Inflammatory macrophage treated with lipopolysaccharide for 4 hours (primary cell): ENCODE measurements around the gene CHI3L2.
"Not testable (repeated sequence)": the region's sequence is repeated elsewhere in the genome, so short reads cannot be mapped to it uniquely, and the experiment has no call there.

Experiments used
- DNase-seq: peaks from one replicate; pipeline ENCODE4 v3.0.0-alpha.2; 2020

The CHI3L2 gene

DNA sequence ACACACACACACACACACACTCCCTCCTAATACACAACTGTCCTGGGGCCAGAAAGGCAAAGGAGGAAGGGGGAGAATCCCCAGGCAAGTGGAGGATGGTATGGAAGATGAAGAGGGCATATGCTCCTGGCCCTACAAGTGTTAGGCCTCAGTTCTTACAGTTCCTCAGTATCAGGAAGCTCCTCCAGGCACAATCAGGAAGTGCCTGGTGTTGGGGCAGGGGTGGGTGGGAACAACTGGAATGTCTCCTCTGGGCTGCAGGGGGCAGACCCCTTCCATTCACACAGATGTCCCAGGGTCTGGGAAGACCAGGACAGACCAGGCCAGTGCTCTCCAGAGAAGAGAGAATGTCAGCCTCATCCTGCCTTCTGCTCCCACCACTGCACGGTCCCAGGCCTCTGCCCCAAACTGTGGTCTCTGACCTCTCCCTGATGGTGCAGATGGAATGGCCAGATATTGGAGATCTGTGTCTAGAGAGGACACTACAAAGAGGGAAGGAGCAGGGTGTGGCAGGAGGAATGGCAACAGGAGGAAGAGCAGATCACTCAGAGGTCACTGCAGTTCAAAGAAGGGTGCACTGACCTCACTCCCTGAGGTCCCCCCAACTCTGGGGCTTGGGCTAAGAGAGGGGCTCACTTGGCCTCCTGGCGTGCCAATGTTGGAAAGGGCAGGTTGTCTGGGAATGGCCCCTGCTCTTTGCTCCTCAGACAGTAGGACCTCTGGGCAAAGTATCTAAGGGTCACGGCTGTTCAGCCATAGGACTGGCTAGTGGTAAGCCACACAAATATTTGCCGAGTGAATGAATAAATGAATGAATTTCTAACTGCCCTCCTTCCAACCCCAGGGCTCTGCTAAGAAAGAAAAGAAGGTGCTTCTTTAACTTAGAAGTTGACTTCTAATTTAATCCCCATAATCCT, 24.5 kb upstream of the CHI3L2 start:
- no peak for DNase-seq

DNA sequence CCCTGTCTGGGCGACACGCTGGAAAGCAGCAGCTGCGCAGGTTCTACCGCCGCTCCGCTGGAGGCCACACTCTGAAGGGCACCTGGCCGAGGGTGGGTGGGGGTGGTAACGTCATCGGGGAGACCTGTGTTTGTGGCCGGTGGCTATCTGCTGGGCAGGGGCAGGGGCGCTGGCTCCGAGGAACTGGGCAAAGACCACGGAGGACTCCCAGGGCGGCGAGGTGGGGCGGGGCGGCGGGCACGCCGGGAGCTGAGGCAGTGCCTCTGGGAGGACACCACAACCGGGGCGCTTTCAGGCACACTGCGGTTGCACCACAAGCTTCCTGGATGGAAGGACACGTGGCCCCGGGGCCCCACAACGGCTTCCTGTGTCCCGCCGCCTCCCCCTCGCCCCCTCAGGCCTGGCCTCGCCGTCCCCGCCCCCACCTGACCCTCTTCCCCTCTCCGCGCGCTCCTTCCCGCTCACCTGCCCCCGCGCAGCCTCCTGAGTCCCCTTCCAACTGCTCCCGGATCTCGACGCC, 23.8 kb upstream of the CHI3L2 start:
- peak; percentile 71 for DNase-seq

DNA sequence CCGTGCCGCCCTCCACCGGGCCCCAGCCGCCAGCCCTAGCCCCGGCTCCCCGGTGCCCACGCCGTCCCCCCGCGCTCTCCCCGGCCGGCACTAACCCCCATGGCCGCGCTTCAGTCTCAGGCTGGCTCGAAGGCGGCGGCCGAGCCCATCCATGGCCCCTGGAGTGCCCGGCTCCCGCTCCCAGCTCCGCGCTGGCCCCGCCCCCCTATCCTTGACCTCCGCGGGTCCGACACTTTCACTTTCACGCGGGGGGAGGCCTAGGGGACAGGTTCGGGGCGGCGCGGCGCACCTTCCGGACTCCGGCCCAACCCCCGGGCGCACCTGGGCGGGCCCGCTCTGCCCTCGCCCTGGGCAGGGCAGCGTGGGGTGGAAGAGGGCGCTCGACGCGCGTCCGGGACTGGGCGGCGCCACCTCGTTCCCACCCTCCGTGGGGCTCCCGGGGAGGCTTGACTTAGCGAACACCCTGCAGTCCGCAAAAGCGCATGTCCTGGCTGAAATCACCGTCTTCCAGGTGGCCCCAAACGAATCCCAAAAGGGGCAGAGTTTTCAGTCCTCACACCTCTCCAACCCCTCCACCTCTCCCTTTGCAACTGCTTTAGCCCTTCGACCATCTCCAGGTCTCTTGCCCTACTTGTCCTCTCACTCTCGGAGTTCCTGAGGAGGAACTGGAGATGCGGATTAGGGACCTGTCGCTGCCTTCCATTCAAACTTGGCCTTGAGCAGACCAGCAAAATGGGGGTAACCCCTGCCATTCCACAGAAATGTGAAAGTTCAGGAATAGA, 23.1 kb upstream of the CHI3L2 start:
- DNase-seq: no peak

DNA sequence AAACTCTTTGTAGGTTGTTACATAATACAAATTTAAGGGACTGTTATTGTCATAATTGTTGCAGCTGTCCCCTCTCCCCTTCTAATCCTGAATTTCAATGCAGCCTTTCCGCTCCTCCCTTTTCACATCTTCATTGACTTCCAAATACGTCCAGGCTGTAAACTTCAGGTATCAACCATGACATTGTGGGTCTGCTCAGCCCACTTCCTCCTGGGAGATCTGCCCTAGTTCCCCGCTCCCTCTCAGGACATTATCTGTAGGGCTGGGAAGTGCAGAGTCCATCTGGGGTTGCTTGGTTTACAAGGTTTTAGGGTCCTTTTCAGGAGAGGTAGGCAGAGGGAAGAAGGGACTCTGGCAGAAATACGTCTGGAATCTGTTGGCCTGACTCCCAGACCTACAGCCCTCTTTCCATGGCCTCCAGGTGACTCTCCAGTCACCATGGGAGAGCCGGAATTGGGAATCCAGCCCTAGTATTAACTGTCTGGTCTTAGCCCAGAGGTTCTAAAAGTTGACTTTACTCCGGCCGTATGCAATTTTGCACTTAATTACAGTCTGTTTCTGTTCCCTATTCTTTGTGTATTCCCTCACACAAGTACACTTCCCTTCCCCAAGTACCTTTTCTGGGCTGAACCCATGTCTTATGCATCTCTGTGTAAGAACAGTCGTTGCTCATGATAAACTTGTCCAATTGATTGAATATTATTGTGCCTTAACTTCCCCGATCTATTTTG, 22.4 kb upstream of the CHI3L2 start:
- peak; percentile 73 for DNase-seq

DNA sequence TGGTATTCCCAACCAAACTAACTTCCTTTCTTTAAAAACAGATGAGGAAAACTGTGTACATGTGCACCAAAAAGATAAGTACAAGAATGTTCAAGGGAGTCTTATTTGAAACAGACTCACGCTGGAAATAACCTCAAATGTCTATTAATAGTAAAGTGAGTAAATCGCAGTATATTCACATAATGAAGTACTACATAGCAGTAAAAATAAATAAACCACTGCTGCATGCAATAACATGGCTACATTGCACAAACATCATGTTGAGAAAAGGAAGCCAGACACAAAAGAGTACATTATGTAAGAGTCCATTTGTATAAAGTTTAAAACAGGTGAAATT, 21.8 kb upstream of the CHI3L2 start:
- DNase-seq: peak; percentile 81

DNA sequence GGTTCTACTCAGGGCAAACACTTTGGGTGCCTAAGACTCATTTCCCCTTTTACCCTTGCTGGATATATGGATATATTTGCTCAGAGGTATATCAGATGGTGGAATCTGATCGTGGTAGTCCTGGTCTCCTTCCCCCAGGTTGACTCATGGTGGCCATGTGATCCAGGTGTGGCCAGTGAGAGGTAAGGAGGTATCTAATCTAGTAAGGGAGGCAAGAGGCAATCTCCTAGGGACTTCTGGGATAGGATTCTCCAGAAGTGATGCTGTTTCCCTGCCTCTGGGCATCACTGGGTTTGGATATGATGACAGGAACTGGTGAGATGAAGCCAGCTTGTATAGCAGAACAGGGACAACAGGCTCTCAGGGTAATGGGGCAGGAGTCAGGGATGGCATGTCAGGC, 18.6 kb upstream of the CHI3L2 start:
- DNase-seq: no peak

DNA sequence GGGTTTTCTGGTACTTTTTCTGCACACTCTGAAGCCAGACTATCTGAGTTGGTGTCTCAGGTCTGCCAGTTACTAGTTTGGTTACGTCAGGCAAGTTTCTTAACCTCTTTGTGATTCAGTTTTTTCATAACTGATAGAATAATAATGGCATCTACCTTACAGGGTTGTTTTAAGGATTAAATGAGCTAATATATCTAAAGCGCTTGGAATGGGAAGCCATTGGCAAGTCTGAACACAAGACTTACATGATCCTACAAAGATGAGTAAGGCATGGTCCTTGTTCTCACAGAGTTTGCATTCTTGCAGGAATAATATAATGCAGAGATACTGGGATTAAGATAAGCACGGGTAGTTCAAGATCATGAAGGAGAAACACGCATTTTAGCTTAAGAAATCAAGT, 17.9 kb upstream of the CHI3L2 start:
- no peak for DNase-seq

DNA sequence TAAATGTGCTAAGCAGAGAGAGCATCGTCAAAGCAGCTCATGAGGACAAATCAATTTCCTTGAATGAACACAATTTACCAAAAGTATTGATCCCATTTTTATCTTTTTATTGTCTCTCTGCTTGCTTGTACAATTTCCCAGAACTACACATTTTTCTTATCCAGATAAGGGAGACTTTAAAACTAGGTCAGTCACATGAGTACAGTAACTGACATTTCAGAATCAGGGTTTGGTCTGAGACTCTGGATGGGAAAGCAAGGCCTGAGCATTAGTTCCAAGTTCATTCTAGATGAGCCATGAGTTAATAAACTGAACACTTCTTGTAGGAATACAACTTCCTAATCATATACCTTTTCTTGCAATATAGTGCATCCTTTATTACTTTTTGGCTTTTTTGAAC, 15.6 kb upstream of the CHI3L2 start:
- DNase-seq: no peak

DNA sequence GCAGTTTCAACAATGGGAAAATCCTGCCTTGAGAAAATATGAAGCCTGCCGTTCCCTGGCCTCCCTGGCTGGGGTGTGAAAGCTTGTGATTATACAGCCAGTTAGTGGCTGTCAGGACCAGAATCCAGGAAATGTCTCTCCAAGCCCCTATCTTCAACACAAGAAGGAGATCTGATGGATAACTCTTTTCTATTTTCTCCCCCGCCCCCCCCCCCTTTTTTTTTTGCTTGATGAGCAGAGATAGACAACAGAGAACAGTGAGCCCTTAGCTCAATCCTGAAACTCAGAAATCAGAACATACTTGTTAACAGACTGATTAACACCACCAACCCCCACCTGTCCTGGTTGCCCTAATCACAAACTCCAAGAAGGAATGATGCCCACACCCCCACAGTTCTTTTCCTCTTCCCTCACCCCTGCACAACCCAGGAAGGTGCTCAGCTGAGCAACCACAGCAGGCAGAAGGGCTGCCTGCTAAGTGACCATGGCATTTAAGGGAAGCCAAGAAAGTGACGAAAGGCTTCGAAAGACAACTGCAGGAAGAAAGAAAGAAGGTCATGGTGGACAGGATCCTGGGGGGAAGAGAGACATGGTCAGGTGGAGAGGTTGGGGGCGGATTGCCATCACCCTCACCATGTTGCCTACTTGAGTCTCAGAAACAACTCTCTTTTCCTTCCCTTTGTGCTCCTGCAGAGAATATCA, 14.7 kb upstream of the CHI3L2 start:
- DNase-seq: peak; percentile 52

DNA sequence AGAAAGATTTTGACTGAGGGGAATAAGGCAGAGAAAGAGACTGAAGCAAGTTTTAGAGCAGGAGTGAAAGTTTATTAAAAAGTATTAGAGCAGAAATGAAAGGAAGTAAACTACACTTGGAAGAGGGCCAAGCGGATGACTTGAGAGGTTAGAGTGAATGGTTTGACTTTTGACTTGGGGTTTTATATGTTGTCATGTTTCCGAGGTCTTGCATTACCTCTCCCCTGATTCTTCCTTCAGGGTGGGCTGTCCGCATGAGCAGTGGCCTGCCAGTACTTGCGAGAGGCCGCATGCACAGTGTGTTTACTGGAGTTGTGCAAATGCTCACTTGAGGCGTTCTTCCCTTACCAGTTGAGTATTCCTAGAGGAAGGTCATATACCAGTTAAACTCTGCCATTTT, 14.1 kb upstream of the CHI3L2 start:
- peak; percentile 68 for DNase-seq

DNA sequence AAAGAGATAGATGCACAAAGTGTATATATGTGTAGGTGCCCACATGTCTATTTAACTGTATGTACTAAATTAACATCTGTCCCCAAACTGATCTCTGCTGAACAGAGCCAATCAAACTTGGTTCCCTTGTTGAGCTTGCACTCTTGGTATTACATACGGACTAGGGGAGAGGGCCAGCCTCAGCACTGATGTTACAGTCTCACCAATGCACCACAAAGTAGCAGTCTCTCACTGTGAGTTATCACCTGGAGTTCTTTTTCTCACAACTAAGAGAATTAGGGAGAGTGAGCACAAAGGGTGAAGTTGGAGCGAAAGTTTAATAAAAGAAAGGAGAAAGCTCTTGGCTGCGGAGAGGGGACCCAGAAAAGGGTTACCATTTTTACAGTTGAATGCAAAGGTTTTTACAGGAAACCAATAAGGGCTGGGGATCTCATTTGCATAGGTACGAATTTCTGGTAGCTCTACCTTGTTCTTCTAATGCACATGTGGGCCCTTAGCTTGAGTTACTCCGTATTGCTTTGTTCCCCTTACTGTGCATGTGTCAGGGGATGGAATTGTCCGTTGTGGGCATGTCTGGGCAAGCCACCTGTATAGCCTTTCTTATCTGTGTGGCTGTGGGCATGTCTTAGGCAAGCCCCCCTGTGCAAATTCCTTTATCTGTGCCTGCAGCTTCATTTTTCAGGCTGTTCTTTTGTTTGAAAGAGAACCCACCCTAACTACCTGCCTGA, 13.3 kb upstream of the CHI3L2 start:
- no peak for DNase-seq

DNA sequence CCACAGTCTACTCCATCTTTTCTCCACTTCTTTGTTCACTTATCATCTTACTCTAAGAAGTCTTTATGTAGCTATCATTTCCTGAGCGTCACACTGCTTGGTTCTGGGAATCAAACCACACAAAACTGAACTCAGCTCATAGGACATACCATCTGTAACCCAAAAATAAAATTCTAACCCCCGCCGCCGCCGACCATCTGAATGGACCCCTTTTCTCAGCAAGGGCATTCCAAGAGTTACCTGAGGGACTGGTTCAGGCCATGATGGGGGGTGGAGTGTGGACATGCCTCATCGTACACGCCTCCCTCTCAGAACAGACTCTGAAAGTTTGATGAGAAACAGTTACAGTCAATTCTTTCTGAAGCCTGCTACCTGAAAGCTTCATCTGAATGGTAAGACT, 12.6 kb upstream of the CHI3L2 start:
- no peak for DNase-seq

DNA sequence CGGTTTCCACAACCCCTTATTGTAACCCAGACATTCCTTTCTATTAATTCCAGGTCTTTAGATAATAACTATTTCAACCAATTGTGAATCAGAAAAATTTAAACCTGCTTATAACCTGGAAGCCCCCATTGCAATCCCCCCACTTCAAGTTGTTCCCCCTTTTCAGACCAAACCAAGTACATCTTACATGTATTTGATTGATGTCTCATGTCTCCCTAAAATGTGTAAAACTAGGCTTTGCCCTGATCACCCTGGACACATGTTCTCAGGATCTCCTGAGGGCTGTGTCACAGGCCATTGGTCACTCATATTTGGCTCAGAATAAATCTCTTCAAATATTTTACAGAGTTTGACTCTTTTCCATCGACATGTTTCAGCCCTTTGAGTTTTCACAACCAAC, 12.2 kb upstream of the CHI3L2 start:
- not testable (repeated sequence) for DNase-seq

DNA sequence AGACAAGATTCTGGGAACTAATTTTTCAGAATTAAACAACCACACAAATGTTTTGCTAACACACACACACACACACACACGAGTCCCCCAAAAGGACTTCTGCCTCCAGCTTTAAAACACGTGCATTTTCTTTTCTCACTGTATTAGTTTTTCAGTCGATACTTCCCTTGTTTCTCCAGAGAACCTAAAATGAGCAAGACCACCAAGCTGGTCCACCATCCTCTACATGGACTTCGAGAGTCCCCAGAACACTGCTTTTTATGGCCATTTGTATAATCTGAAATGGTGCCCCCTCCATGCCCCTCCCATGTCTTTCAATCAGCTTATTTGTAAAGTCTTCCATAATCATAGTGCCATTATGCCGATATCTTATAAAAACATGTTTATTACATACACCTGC, 10.8 kb upstream of the CHI3L2 start:
- DNase-seq: no peak

DNA sequence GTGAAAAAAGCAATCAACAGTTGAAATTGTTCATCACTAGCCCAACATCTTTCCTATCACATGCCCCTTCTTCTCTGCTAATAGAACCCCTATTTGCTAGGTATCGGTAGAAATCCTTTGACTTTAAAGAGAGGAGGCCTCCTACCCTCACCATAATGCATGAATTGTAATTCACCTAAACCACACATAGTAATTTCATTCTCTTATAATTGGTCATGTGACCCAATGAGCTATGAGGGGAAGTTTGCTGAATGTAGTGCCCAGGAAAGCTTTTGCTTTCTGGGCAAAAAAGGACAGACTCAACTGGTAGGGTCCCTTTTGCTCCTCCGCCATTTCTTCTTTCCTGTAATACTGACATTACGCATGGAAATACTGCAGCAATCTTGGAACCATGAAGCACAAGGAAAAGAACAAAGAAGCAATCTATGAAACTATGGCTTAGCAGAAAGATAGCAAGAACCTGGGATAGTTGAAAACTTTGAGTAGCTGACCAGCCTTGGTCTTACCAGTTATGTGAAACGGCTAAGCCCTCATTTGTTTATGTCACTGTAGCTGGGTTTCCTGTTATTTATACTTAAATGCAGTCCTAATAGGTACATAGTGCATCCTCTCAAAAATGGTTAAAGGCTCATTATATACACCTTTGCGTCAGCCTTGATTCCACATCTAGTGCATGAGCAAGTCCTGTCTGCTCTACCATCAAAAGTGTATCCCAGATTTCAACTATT, 10.2 kb upstream of the CHI3L2 start:
- DNase-seq: no peak

DNA sequence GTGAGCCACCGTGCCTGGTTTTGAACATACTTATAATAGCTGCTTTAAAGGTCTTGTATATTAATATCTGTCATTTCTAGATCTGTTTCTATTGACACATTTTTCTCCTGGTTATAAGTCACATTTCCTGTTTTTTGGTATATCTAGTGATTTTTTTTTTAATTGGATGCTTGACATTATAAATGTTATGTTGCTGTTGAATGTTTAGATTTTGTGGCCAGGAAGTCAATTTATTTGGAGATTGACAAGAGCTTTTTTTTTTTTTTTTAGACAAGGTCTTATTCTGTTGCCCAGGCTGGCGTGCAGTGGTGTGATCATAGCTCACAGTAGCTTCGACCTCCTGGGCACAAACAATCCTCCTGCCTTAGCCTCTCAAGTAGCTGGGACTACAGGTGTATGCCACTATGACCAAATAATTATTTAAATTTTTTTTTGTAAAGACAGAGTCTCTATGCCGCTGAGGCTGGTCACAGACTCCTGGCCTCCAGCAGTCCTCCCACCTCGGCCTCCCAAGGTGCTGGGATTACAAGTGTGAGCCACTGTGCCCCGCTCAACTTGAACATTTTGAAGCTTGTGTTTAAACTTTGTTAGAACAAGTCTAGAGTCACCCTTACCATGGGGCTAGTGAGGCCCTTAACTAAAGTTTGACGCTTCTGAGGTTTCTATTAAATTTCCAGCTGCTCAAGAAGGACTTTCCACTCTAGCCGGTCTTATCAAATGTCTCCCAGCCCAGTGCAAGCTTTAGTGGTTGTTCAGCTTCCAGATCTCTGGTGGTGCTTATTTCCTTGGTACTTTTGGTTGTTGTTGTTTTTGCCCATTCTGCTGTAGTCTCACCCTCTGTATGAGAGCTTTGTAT, 8.6 kb upstream of the CHI3L2 start:
- no peak for DNase-seq

DNA sequence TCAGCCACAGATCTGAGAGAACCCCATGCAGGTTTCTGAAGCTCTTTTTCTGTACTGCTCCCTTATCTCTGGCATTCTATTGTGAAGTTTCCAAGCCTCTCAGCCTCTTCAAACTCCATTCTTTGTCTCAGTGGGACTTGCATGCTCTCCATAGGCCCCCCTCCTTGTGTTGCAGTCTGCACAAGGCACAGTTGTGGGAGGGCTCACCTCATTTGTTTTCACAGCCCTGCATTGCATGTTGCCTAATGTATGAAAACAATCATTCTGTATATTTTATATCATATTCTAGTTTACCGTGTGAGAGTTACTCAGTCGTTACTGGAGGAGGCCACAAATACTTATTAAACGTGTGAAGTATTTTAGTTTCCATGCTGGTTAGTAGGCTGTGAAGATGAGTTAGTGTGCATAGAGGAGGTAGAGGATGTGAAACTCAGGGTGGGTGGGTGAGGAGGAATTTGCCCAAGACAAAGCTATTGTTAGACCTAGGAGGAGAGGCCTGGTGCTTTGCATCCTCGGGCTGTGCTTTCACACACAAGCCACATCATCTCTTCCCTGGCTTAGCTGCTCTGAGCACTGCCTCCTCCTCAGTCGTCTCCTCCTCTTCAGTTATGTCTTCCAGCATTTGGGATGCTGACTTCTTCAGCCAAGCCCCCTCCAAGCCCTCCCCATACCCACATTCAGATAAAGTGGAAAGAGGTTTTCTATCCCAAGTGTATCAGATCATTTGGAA, 7.8 kb upstream of the CHI3L2 start:
- peak; percentile 81 for DNase-seq

DNA sequence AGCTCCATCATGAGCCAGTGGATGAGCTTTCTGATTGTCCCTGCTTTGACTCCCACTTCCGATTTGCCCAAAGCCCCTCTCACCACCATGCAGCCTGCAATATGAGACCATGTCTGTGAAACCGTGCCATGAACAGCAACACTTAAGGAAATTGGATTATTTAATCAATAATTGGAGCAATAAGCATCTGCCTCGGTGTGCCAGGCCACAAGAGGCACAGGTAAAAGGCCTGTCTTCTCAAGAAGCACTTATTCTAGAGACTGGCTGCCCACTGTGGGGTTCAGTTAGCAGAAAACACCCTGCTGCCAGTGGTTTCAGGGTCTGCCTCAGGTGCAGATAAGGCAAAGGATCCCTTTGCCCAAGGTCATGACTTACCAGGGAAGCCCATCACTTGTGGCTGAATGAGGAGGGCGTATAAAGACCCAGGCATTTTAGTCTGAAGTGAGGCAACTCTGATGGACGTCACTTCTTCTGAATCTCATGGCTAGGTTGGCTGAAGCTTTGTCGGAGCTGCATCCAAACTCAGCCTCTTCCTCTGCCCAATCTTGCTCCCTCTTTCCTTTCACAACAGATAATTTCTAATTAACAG, 7.1 kb upstream of the CHI3L2 start:
- DNase-seq: no peak

DNA sequence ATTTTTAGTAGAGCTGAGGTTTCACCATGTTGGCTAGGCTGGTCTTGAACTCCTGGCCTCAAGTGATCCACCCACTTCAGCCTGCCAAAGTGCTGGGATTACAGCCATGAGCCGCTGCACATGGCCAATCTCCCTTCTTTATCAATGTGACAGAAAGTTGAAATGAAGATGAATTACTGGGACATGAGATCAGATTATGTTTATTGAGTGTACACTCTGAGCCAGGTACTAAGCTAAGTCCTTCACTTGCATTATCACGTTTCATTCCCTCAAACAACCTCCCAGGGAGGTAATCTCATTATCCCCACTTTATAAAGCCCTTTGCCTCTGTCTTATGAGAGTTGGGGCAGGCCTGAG, 6.3 kb upstream of the CHI3L2 start:
- no peak for DNase-seq
